ENCODE measurements around the gene NINJ1. TPM values are rescaled to one million over a fixed set of nuclear protein-coding genes. Genes with fewer than 3 reads are reported as not detected.
"Not testable (repeated sequence)": the region's sequence is repeated elsewhere in the genome, so short reads cannot be mapped to it uniquely, and the experiment has no call there.

Gene NINJ1
- polyA plus RNA-seq, 1 donor, result 78.7 TPM

DNA sequence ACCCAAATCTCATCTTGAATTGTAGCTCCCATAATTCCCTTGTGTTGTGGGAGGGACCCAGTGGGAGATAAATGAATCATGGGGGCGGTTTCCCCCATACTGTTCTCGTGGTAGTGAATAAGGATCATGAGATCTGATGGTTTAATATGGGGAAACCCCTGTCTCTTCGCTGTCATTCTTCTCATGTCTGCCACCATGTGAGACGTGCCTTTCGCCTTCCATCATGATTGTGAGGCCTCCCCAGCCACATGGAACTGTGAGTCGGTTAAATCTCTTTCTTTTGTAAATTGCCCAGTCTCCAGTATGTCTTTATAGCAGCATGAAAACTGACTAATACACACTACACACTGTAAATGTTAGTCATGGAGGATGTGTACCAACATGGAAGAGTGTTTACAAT lies 12.6 kb upstream of the NINJ1 start:
- H3K4me1 ChIP-seq (ENCODE audit: control insufficient read depth, insufficient read depth, low read length); H3K4me3 ChIP-seq (ENCODE audit: low read length); DNase-seq; H3K9me3 ChIP-seq (ENCODE audit: control insufficient read depth, low read depth, low read length); H3K36me3 ChIP-seq (ENCODE audit: control insufficient read depth, insufficient read depth, low read length); H3K27ac ChIP-seq (ENCODE audit: low read length); H3K27me3 ChIP-seq (ENCODE audit: control insufficient read depth, insufficient read depth, low read length): not testable (repeated sequence)
- no CpG with 5 or more reads among the region's 6 CpGs for WGBS (ENCODE audit: insufficient coverage, low lambda C conversion rate)

DNA sequence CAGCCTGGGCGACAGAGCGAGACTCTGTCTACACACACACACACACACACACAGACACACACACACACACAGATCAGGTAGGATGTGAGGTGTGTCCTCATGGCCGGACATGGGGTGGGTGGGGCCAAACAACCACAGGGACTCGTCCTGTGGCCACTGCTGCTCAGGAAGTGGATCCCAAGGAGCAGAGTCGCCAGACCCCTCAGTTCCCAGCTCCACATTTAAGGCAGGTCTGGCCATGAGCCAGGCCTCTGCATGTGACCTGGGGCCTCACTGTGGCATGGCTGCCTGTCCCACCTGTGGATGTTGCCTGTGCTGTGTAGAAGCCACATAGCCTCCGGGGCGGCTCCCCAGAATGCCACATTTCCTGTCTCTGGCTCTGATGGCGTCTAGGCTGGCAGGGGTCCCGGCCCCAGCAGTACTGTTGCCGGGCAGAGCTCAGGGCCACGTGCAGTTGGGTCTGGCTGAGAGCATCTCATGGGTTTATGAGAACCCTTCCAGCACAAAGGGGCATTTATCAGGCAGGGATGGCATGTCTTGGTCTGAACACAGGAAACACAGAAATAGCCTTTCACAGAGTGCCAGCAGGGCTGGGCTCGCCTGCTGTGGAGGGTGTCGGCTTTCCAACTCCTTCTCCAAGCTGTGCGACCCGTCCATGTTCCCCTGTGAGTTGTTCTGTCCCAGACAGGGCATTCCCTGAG lies 9.9 kb upstream of the NINJ1 start:
- Histone ChIP-seq H3K4me3 (ENCODE audit: low read length) (no peak overlapping the region), H3K36me3 (ENCODE audit: control insufficient read depth, insufficient read depth, low read length) (no peaks in the 10 kb centered on the region), H3K9me3 (ENCODE audit: control insufficient read depth, low read depth, low read length) (no peaks in the 10 kb centered on the region), H3K27ac (ENCODE audit: low read length) (no peak overlapping the region), H3K4me1 (ENCODE audit: control insufficient read depth, insufficient read depth, low read length) (no peaks in the 10 kb centered on the region), H3K27me3 (ENCODE audit: control insufficient read depth, insufficient read depth, low read length) (no peaks in the 10 kb centered on the region)
- no peak for DNase-seq
- no CpG with 5 or more reads among the region's 15 CpGs for WGBS (ENCODE audit: insufficient coverage, low lambda C conversion rate)

DNA sequence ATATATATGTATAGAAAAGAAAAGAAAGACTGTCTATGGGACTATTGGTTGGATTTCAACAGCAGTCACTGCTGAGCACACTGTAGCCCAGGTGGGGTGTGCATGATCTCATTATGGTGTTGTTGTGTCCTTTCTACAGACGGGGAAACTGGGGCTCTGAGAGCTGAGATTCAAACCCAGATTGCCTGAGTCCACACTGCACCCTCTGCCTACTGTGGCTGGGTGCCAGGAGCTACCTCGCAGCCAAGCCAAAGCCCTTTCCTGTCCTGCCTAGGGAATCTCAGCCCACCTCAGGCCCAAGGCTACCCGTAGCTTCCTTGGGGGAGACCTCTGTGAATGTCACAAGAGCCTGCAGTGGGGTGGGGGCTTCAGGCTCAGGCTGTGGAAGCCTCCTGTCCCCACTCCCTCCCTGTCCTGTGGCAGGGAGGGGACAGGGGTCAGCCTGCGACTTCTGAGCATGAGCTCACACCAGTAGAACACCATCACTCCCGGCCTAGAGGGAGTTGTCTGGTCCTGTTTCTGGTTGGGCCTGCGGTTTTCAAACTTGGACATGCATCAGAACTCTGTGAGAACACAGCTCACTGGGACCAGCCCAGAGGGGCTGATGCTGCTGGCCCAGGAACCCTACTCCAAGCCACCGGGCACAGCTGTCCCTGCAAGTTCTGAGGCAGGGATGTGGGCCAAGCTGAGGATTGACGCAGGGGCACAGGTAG lies 7.9 kb upstream of the NINJ1 start:
- no peak for DNase-seq
- H3K27ac ChIP-seq (ENCODE audit: low read length), result no peak overlapping the region
- WGBS (ENCODE audit: insufficient coverage, low lambda C conversion rate), result no CpG with 5 or more reads among the region's 8 CpGs
- no peaks in the 10 kb centered on the region for H3K27me3 ChIP-seq (ENCODE audit: control insufficient read depth, insufficient read depth, low read length)
- H3K4me3 ChIP-seq (ENCODE audit: low read length), result no peak overlapping the region
- H3K4me1 ChIP-seq (ENCODE audit: control insufficient read depth, insufficient read depth, low read length), result no peaks in the 10 kb centered on the region
- H3K36me3 ChIP-seq (ENCODE audit: control insufficient read depth, insufficient read depth, low read length), result no peaks in the 10 kb centered on the region
- H3K9me3 ChIP-seq (ENCODE audit: control insufficient read depth, low read depth, low read length), result peaks cover 5% of the 10 kb centered on the region

DNA sequence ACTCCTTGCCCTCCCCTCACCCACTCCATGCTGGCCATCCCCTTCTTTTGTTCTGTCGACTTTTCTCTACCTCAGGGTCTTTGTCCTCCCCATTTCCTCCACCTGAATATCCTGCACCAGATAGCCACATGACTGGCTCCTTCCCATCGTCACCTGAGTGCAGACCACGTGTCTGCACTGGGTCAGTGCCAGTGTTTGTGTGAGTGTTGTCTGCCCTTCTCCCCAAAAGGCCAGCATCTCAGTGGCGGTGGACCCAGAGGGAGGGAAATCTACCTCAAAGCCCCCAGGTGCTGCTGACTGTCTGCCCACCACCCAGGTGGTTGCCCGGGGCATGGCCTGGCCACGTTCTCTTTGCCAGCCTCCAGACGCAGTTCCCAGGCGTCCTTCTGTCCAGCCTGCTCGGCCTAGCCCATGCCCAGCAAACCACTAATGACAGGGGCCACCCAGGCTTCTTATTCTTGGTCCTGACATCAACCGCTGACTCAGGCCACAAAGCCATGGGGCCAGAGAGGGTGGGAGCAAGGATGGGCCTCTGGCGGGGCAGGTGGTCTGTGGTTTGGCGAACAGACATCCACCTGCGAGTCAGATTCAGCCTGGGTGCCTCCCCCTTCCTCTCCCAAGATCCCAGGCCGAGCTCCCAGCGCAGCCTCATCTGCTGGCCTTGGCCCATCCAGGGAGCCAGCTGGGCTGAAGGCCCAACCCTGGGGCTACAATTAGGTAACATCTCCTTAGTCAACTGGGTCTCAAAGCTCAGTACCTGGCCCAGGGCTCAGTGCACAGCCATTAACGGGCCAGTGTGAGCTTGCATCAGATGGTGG lies 5.5 kb upstream of the NINJ1 start:
- Histone ChIP-seq H3K27ac (ENCODE audit: low read length) (no peak overlapping the region), H3K9me3 (ENCODE audit: control insufficient read depth, low read depth, low read length) (peaks cover 5% of the 10 kb centered on the region), H3K4me3 (ENCODE audit: low read length) (no peak overlapping the region), H3K27me3 (ENCODE audit: control insufficient read depth, insufficient read depth, low read length) (no peaks in the 10 kb centered on the region), H3K4me1 (ENCODE audit: control insufficient read depth, insufficient read depth, low read length) (peaks cover 8% of the 10 kb centered on the region), H3K36me3 (ENCODE audit: control insufficient read depth, insufficient read depth, low read length) (no peaks in the 10 kb centered on the region)
- DNase-seq, result no peak
- no CpG with 5 or more reads among the region's 16 CpGs for WGBS (ENCODE audit: insufficient coverage, low lambda C conversion rate)

DNA sequence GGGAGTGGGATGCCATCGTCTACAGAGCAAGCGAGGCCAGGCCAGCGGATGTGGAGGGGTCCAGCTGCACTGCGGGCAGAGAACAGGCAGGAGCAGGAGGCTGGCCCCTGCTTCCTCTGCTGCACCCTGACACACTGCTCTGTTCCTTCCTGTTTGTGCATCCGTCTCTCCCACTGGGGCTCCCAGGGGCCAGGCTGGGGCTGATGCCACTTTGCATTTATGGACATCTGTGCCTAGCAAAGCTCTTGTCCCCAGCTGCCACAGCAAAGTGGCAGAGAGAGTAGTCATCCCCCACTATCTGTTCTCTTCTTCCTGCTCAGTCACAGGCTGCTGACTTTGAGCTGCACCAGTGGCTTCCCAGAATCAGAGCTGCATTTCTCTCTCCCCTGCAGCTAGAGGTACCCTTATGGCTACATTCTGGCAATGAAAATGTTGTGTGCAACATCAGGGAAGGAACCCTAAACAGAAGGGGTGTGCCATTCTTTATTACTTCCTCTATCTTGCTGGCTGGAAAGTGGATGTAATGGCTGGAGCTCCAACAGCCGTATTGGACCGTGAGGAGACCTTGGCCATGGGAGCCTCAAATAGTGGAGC lies 4.2 kb upstream of the NINJ1 start:
- no peak for DNase-seq
- Histone ChIP-seq H3K9me3 (ENCODE audit: control insufficient read depth, low read depth, low read length) (peaks cover 8% of the 10 kb centered on the region), H3K36me3 (ENCODE audit: control insufficient read depth, insufficient read depth, low read length) (no peaks in the 10 kb centered on the region), H3K4me1 (ENCODE audit: control insufficient read depth, insufficient read depth, low read length) (peaks cover 11% of the 10 kb centered on the region), H3K4me3 (ENCODE audit: low read length) (no peak overlapping the region), H3K27ac (ENCODE audit: low read length) (no peak overlapping the region), H3K27me3 (ENCODE audit: control insufficient read depth, insufficient read depth, low read length) (no peaks in the 10 kb centered on the region)
- WGBS (ENCODE audit: insufficient coverage, low lambda C conversion rate), result no CpG with 5 or more reads among the region's 7 CpGs

DNA sequence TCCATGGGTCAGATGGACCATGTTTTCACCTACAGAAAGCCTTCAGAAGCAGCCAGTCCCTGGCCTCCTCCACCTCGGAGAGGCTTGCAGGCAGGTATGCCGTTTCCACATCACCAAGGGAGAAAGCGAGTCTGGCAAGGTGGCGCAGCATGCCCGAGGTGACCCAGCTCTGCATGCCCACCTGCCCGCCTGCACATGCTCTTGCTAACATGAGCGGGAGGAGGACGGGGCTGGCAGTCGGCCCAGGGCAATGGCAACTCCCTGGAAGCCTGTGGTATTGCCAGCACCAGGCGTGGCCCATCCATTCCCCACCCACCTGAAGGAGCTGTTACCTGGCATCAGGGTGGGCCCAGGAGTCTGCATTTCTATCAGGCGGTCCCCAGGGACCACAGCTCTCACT lies 3.3 kb upstream of the NINJ1 start:
- no peak for DNase-seq
- no CpG with 5 or more reads among the region's 11 CpGs for WGBS (ENCODE audit: insufficient coverage, low lambda C conversion rate)
- H3K4me3 ChIP-seq (ENCODE audit: low read length), result no peak overlapping the region
- H3K27me3 ChIP-seq (ENCODE audit: control insufficient read depth, insufficient read depth, low read length), result no peaks in the 10 kb centered on the region
- no peaks in the 10 kb centered on the region for H3K36me3 ChIP-seq (ENCODE audit: control insufficient read depth, insufficient read depth, low read length)
- peaks cover 20% of the 10 kb centered on the region for H3K4me1 ChIP-seq (ENCODE audit: control insufficient read depth, insufficient read depth, low read length)
- no peak overlapping the region for H3K27ac ChIP-seq (ENCODE audit: low read length)
- H3K9me3 ChIP-seq (ENCODE audit: control insufficient read depth, low read depth, low read length), result peaks cover 8% of the 10 kb centered on the region

DNA sequence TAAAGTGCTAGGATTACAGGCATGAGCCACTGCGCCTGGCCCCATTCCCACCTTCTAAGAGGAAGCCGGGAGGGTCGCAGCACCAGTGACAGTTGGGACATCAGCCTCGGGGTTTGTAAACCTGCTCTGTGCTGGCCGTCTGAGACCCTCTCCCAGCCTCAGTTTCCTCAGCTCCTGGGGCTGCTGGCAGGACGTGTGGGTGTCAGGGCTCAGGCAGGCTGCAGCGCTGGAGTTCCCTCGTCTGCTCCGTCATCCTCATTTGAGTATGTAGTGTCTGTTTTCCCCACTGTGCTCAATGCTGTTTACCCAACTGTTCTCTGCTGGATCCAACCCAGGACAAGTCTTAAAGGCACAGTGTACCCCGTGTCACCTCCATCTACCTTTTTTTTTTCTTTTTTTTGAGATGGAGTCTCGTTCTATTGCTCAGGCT lies 2.0 kb upstream of the NINJ1 start:
- peaks cover 34% of the 10 kb centered on the region for H3K4me1 ChIP-seq (ENCODE audit: control insufficient read depth, insufficient read depth, low read length)
- no CpG with 5 or more reads among the region's 11 CpGs for WGBS (ENCODE audit: insufficient coverage, low lambda C conversion rate)
- peaks cover 8% of the 10 kb centered on the region for H3K9me3 ChIP-seq (ENCODE audit: control insufficient read depth, low read depth, low read length)
- no peak for DNase-seq
- peaks cover 6% of the 10 kb centered on the region for H3K36me3 ChIP-seq (ENCODE audit: control insufficient read depth, insufficient read depth, low read length)
- no peaks in the 10 kb centered on the region for H3K27me3 ChIP-seq (ENCODE audit: control insufficient read depth, insufficient read depth, low read length)
- H3K4me3 ChIP-seq (ENCODE audit: low read length), result no peak overlapping the region
- no peak overlapping the region for H3K27ac ChIP-seq (ENCODE audit: low read length)

DNA sequence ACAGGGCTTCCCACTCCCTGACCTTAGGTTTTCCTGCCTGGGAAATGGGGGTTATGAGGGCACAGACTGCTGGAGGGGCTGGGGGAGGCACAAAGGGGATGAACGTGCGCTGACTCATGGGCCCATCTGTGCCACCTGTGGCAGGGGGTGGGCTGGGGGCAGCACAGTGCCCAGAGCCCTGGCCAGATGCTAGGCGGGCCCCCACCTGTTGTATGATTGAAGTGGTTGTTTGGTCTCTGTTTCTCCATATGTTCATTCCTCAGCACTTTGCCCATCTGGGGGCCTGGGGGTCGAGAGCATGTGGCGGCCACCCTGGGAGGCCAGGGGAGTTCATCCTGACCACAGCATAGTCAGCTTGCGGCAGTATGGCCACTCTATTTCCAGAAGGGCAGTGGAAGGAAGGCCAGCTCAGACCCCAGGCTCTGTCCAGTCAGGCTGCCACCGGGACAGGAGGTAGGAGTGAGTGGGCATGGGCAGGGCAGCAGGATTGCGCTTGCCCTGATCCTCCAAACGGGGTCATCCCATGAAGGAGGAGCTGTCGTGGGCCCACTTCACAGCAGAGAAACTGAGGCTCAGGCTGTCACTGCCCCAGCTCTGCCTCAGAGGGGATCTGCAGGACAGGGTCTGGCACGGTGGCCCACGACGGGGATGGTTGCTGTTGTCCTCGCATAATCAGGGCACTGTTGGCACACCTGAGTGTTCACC lies 841 bp upstream of the NINJ1 start:
- Histone ChIP-seq H3K27ac (ENCODE audit: low read length) (peak overlapping the region; percentile 93), H3K27me3 (ENCODE audit: control insufficient read depth, insufficient read depth, low read length) (no peaks in the 10 kb centered on the region), H3K36me3 (ENCODE audit: control insufficient read depth, insufficient read depth, low read length) (peaks cover 10% of the 10 kb centered on the region), H3K4me1 (ENCODE audit: control insufficient read depth, insufficient read depth, low read length) (peaks cover 36% of the 10 kb centered on the region), H3K9me3 (ENCODE audit: control insufficient read depth, low read depth, low read length) (peaks cover 8% of the 10 kb centered on the region), H3K4me3 (ENCODE audit: low read length) (peak overlapping the region; percentile 96)
- DNase-seq, result no peak
- no CpG with 5 or more reads among the region's 14 CpGs for WGBS (ENCODE audit: insufficient coverage, low lambda C conversion rate)

DNA sequence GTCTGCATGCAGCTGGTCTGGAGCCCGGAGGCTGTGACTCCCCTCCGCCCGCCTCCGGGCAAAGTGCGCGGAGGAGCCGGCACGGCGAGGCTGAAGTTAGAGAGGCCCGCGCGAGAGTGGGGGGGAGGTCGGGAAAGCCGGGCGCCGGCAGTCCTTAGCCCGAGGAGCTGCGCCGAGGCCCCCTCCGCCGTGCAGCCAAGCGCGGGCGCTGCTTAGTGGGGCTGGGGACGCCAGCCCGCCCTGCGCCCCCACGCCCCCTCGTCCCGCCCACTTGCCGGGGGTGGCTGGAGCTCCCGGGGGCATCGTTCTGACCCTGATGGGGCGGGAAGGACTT lies 403 bp downstream of the NINJ1 start:
- no CpG with 5 or more reads among the region's 34 CpGs for WGBS (ENCODE audit: insufficient coverage, low lambda C conversion rate)
- peak; percentile 93 to 97 for DNase-seq

More for the DNA sequence above, 403 bp downstream of the NINJ1 start:
- peaks cover 7% of the 10 kb centered on the region for H3K9me3 ChIP-seq (ENCODE audit: control insufficient read depth, low read depth, low read length)
- H3K4me3 ChIP-seq (ENCODE audit: low read length), result peak overlapping the region; percentile 96
- peaks cover 38% of the 10 kb centered on the region for H3K4me1 ChIP-seq (ENCODE audit: control insufficient read depth, insufficient read depth, low read length)
- peaks cover 12% of the 10 kb centered on the region for H3K36me3 ChIP-seq (ENCODE audit: control insufficient read depth, insufficient read depth, low read length)
- H3K27ac ChIP-seq (ENCODE audit: low read length), result peak overlapping the region; percentile 96
- H3K27me3 ChIP-seq (ENCODE audit: control insufficient read depth, insufficient read depth, low read length), result no peaks in the 10 kb centered on the region

Measured in large intestine (tissue), 3 donors.